HepG2 (cell line): ENCODE results near the gene ERCC4. TPM values are rescaled to one million over a fixed set of nuclear protein-coding genes. Genes with fewer than 3 reads are reported as not detected.
A peak's percentile ranks its signal among the peaks of the same experiment; 100 is the strongest.

Experiments
- HHEX ChIP-seq: IDR thresholded peaks from 2 replicates; pipeline ENCODE4 v1.6.1; 2016; ENCODE audit warnings: control low read depth
- KAT7 ChIP-seq: IDR thresholded peaks from 2 replicates; pipeline ENCODE4 v1.6.1; 2018; ENCODE audit warnings: borderline replicate concordance, missing compliant biosample characterization
- MED1 ChIP-seq: sonication (generic); formaldehyde crosslinking; IDR thresholded peaks from 2 replicates; pipeline ENCODE4 v1.4.0; 2020; ENCODE audit warnings: missing genetic modification reagents
- TRIM24 ChIP-seq: sonication (generic); formaldehyde crosslinking; IDR thresholded peaks from 2 replicates; pipeline ENCODE4 v1.8.0; 2022; ENCODE audit warnings: mild to moderate bottlenecking, missing genetic modification reagents
- XBP1 ChIP-seq: sonication (generic); formaldehyde crosslinking; IDR thresholded peaks from 2 replicates; pipeline ENCODE4 v1.5.0; 2020; ENCODE audit warnings: missing genetic modification reagents
- ZGPAT ChIP-seq: IDR thresholded peaks from 2 replicates; pipeline ENCODE4 v1.6.1; 2016; ENCODE audit warnings: mild to moderate bottlenecking
- ZNF17 ChIP-seq: sonication (generic); formaldehyde crosslinking; IDR thresholded peaks from 2 replicates; pipeline ENCODE4 v1.5.0; 2020; ENCODE audit warnings: mild to moderate bottlenecking, missing genetic modification reagents
- ZNF572 ChIP-seq: sonication (generic); formaldehyde crosslinking; IDR thresholded peaks from 2 replicates; pipeline ENCODE4 v1.5.1; 2020; ENCODE audit warnings: mild to moderate bottlenecking, missing genetic modification reagents
- ZNF580 ChIP-seq: IDR thresholded peaks from 2 replicates; pipeline ENCODE4 v1.6.1; 2016; ENCODE audit warnings: low read depth, borderline replicate concordance
- ZNF75D ChIP-seq: sonication (generic); formaldehyde crosslinking; IDR thresholded peaks from 2 replicates; pipeline ENCODE4 v1.8.1; 2023; ENCODE audit warnings: missing genetic modification reagents, mild to moderate bottlenecking, borderline replicate concordance
- ZNF792 ChIP-seq: IDR thresholded peaks from 2 replicates; pipeline ENCODE4 v1.6.1; 2016
- polyA plus RNA-seq, 8 experiments: library from polyadenylated mRNA; depleted of rRNA in 3 of 8; stranded (reverse) in 7 of 8; unstranded in 1 of 8; fragments of >200 nt; fragmentation: Illumina TruSeq in 4 of 8; extraction: Trizol in 4 of 8; gene quantifications; 2 replicates each; pipeline versions ENCODE4 v1.2.1 to v1.2.3, GENCODE V29; 2011 to 2016; ENCODE audit warnings: low read depth in 4 of 8, missing spikeins in 1 of 8, mixed read lengths in 1 of 8; ENCODE audit not compliant: insufficient read depth in 1 of 8
- total RNA-seq, 5 experiments: library from RNA; depleted of rRNA; stranded (reverse); fragments of >200 nt; fragmentation: Illumina TruSeq; extraction: Trizol; gene quantifications; 2 replicates each; pipeline ENCODE4 v1.2.3, GENCODE V29; 2016; ENCODE audit warnings: low read depth in 1 of 5
- TF ChIP-seq, protein P1 (sequence below), 2 experiments: sonication (generic) in 1 of 2; formaldehyde crosslinking in 1 of 2; IDR thresholded peaks; 2 replicates each; pipeline versions ENCODE4 v1.6.1 to v1.9.0; 2014 to 2022; ENCODE audit warnings: antibody characterized with exemption in 1 of 2, borderline replicate concordance in 1 of 2, inconsistent platforms in 1 of 2, low read depth in 1 of 2, missing genetic modification reagents in 1 of 2
- TF ChIP-seq, protein P2 (sequence below): sonication (generic); formaldehyde crosslinking; IDR thresholded peaks from 2 replicates; pipeline ENCODE4 v1.5.0; 2020; ENCODE audit warnings: missing genetic modification reagents, mild to moderate bottlenecking, borderline replicate concordance
- TF ChIP-seq, protein P3 (sequence below): sonication (generic); formaldehyde crosslinking; IDR thresholded peaks from 2 replicates; pipeline ENCODE4 v1.4.0; 2020; ENCODE audit warnings: low read depth, missing genetic modification reagents

Gene ERCC4
- total and polyA plus RNA-seq, 2 of the 13 experiments (the other 11 are each of a cell fraction or from before 2014, with no cell fraction given) = 5.4 to 15.2 TPM

DNA sequence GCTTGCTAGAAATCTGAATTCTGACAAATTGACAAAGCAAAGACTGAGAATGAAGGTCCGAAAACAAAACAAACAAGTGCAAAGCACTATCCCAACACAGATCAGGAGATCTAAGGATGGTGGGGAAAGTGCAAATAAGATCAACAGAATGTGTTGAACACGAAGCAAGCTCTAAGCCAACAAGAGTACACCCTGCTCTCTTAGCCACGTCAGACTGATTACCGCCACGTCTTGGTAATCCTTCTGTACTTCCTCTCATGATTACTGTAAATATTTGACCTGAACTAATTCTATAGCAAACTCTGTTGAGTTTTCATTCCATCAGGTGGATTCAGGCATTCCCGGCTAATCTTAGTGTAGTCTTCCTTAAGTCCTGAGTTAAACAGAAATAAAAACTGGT, 34.3 kb upstream of the ERCC4 start (continued):
- TF ChIP-seq, protein P1, sequence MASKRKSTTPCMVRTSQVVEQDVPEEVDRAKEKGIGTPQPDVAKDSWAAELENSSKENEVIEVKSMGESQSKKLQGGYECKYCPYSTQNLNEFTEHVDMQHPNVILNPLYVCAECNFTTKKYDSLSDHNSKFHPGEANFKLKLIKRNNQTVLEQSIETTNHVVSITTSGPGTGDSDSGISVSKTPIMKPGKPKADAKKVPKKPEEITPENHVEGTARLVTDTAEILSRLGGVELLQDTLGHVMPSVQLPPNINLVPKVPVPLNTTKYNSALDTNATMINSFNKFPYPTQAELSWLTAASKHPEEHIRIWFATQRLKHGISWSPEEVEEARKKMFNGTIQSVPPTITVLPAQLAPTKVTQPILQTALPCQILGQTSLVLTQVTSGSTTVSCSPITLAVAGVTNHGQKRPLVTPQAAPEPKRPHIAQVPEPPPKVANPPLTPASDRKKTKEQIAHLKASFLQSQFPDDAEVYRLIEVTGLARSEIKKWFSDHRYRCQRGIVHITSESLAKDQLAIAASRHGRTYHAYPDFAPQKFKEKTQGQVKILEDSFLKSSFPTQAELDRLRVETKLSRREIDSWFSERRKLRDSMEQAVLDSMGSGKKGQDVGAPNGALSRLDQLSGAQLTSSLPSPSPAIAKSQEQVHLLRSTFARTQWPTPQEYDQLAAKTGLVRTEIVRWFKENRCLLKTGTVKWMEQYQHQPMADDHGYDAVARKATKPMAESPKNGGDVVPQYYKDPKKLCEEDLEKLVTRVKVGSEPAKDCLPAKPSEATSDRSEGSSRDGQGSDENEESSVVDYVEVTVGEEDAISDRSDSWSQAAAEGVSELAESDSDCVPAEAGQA (IDR thresholded peaks at IDR 0.05; ENCODE audit: low read depth) = peak; percentile 70; the same call in 1 of the 2 replicates
- TF ChIP-seq, protein P1 (CRISPR knock-in tag; IDR thresholded peaks at IDR 0.05; ENCODE audit: borderline replicate concordance) = no peak
- peak; percentile 93 for TF ChIP-seq MED1
- TF ChIP-seq ZNF580 (CRISPR knock-in tag) = peak; percentile 23; the same call in 1 of the 2 replicates
- no peak for TF ChIP-seq KAT7 (CRISPR knock-in tag)
- TF ChIP-seq ZNF572 (CRISPR knock-in tag) = no peak
- no peak for TF ChIP-seq TRIM24 (CRISPR knock-in tag)
- no peak for TF ChIP-seq ZNF75D
- TF ChIP-seq ZNF792 = peak; percentile 87; the same call in 1 of the 2 replicates
- TF ChIP-seq, protein P2, sequence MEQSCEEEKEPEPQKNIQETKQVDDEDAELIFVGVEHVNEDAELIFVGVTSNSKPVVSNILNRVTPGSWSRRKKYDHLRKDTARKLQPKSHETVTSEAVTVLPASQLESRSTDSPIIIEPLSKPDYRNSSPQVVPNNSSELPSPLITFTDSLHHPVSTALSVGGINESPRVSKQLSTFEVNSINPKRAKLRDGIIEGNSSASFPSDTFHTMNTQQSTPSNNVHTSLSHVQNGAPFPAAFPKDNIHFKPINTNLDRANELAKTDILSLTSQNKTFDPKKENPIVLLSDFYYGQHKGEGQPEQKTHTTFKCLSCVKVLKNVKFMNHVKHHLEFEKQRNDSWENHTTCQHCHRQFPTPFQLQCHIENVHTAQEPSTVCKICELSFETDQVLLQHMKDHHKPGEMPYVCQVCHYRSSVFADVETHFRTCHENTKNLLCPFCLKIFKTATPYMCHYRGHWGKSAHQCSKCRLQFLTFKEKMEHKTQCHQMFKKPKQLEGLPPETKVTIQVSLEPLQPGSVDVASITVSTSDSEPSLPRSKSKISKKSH (CRISPR knock-in tag) = no peak
- TF ChIP-seq HHEX (CRISPR knock-in tag) = peak; percentile 93
- TF ChIP-seq, protein P3, sequence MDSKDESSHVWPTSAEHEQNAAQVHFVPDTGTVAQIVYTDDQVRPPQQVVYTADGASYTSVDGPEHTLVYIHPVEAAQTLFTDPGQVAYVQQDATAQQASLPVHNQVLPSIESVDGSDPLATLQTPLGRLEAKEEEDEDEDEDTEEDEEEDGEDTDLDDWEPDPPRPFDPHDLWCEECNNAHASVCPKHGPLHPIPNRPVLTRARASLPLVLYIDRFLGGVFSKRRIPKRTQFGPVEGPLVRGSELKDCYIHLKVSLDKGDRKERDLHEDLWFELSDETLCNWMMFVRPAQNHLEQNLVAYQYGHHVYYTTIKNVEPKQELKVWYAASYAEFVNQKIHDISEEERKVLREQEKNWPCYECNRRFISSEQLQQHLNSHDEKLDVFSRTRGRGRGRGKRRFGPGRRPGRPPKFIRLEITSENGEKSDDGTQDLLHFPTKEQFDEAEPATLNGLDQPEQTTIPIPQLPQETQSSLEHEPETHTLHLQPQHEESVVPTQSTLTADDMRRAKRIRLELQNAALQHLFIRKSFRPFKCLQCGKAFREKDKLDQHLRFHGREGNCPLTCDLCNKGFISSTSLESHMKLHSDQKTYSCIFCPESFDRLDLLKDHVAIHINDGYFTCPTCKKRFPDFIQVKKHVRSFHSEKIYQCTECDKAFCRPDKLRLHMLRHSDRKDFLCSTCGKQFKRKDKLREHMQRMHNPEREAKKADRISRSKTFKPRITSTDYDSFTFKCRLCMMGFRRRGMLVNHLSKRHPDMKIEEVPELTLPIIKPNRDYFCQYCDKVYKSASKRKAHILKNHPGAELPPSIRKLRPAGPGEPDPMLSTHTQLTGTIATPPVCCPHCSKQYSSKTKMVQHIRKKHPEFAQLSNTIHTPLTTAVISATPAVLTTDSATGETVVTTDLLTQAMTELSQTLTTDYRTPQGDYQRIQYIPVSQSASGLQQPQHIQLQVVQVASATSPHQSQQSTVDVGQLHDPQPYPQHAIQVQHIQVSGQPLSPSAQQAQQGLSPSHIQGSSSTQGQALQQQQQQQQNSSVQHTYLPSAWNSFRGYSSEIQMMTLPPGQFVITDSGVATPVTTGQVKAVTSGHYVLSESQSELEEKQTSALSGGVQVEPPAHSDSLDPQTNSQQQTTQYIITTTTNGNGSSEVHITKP (CRISPR knock-in tag) = 0 out of 2 replicates have a peak, but pooled peaks have one; percentile 33
- TF ChIP-seq XBP1 (CRISPR knock-in tag) = peak; percentile 90; the same call in 1 of the 2 replicates
- TF ChIP-seq ZGPAT (CRISPR knock-in tag) = peak; percentile 78
- TF ChIP-seq ZNF17 (CRISPR knock-in tag) = no peak
